ENCODE results near the gene LIAS. TPM values are rescaled to one million over a fixed set of nuclear protein-coding genes. Genes with fewer than 3 reads are reported as not detected.

The LIAS gene
- total RNA-seq, 1 experiment from 2014 or later: 23.5 TPM

- no TSS peak for BruUV-seq (replicated peaks)
- Histone ChIP-seq H3K4me3 (replicated peaks in 1 of 2; ENCODE audit: low read depth in 1 of 2, low read length in 2 of 2) (no peak overlapping the region), H3K9me2 (ENCODE audit: insufficient read depth) (no peaks in the 10 kb centered on the region), H3K9ac (ENCODE audit: low read length) (no peak overlapping the region), H3K36me3 (ENCODE audit: control insufficient read depth in 1 of 2, insufficient read depth in 2 of 2, low read length in 2 of 2) (peaks cover 14 to 20% of the 10 kb centered on the region in 2 experiments), H2AFZ (ENCODE audit: low read depth, low read length, poor library complexity, severe bottlenecking) (no peak overlapping the region), H3K9me3 (ENCODE audit: control insufficient read depth in 1 of 2, insufficient read depth in 1 of 2, low read depth in 1 of 2, low read length in 2 of 2) (no peaks in the 10 kb centered on the region), H3K79me2 (ENCODE audit: insufficient read depth, low read length) (peaks cover 4% of the 10 kb centered on the region; the same call in 1 of the 2 replicates), H3K27me3 (ENCODE audit: insufficient read depth, low read length) (no peaks in the 10 kb centered on the region), H3K27ac (ENCODE audit: low read depth, low read length) (no peak overlapping the region), H3K4me2 (ENCODE audit: low read length) (no peak overlapping the region), H4K20me1 (ENCODE audit: insufficient read depth) (no peaks in the 10 kb centered on the region), H3K4me1 (ENCODE audit: control insufficient read depth in 1 of 2, insufficient read depth in 2 of 2, low read length in 2 of 2) (peaks cover 0 to 5% of the 10 kb centered on the region in 2 experiments; a peak in 2 of 4 replicates)
- DNase-seq (ENCODE audit: low read depth, low spot score) (no peak), ATAC-seq (no peak)
- POLR2A ChIA-PET: no interaction called here
- TF ChIP-seq FOSL1 (IDR thresholded peaks at IDR 0.05; ENCODE audit: low read depth) (no peak), SRF (IDR thresholded peaks at IDR 0.05; ENCODE audit: low read depth) (no peak), SP1 (IDR thresholded peaks at IDR 0.05; ENCODE audit: low read depth) (no peak), SIN3A (IDR thresholded peaks at IDR 0.05; ENCODE audit: low read depth) (no peak)
- intact Hi-C loops (cut with micrococcal nuclease): no loop called here
- RAD21 ChIA-PET (ENCODE audit: low non-redundant PET in 1 of 2, low total read pairs in 2 of 2, uncharacterized antibody in 2 of 2, unreplicated experiment in 2 of 2): no interaction called here
- CTCF ChIA-PET: interaction anchor here (1.9 kb wide), 1 partner anchor 506 kb away, joined by 5 read pairs; no protein-coding TSS in a partner anchor
Observed at GRCh38 chr4:39470402-39470801, 11.5 kb downstream of the LIAS start.

- H3K36me3 ChIP-seq (ENCODE audit: control insufficient read depth in 1 of 2, insufficient read depth in 2 of 2, low read length in 2 of 2): peaks cover 14 to 20% of the 10 kb centered on the region in 2 experiments
Observed at GRCh38 chr4:39472396-39472795, 13.5 kb downstream of the LIAS start.

More at GRCh38 chr4:39472396-39472795, 13.5 kb downstream of the LIAS start:
- Histone ChIP-seq H3K9ac (ENCODE audit: low read length) (no peak overlapping the region), H3K9me3 (ENCODE audit: control insufficient read depth in 1 of 2, insufficient read depth in 1 of 2, low read depth in 1 of 2, low read length in 2 of 2) (no peaks in the 10 kb centered on the region), H3K4me3 (replicated peaks in 1 of 2; ENCODE audit: low read depth in 1 of 2, low read length in 2 of 2) (no peak overlapping the region), H3K4me1 (ENCODE audit: control insufficient read depth in 1 of 2, insufficient read depth in 2 of 2, low read length in 2 of 2) (peaks cover 0 to 5% of the 10 kb centered on the region in 2 experiments; a peak in 2 of 4 replicates), H3K27ac (ENCODE audit: low read depth, low read length) (no peak overlapping the region), H3K79me2 (ENCODE audit: insufficient read depth, low read length) (0 out of 2 replicates have a peak, but pooled peaks cover 1% of the 10 kb centered on the region), H3K9me2 (ENCODE audit: insufficient read depth) (no peaks in the 10 kb centered on the region), H4K20me1 (ENCODE audit: insufficient read depth) (no peaks in the 10 kb centered on the region), H3K4me2 (ENCODE audit: low read length) (no peak overlapping the region), H3K27me3 (ENCODE audit: insufficient read depth, low read length) (no peaks in the 10 kb centered on the region), H2AFZ (ENCODE audit: low read depth, low read length, poor library complexity, severe bottlenecking) (no peak overlapping the region)
- BruUV-seq (replicated peaks): no TSS peak
- ChIA-PET POLR2A (no interaction called here), RAD21 (ENCODE audit: low non-redundant PET in 1 of 2, low total read pairs in 2 of 2, uncharacterized antibody in 2 of 2, unreplicated experiment in 2 of 2) (no interaction called here), CTCF (no interaction called here)
- intact Hi-C loops (cut with micrococcal nuclease): no loop called here
- no peak for ATAC-seq
- no peak for TF ChIP-seq ATF3 (IDR thresholded peaks at IDR 0.05)
- TF ChIP-seq CTCF (IDR thresholded peaks at IDR 0.05 in 2 of 3, conservative IDR thresholded peaks at IDR 0.05 in 1 of 3; ENCODE audit: borderline replicate concordance in 1 of 3, insufficient read depth in 1 of 3, low read depth in 2 of 3, low read length in 2 of 3): no peak
- TF ChIP-seq FOSL1 (IDR thresholded peaks at IDR 0.05; ENCODE audit: low read depth): no peak
- no peak for TF ChIP-seq ELF1 (IDR thresholded peaks at IDR 0.05; ENCODE audit: borderline replicate concordance, low read depth)
- no peak for TF ChIP-seq POLR2AphosphoS5 (IDR thresholded peaks at IDR 0.05; ENCODE audit: low read depth, low read length)
- TF ChIP-seq JUND (IDR thresholded peaks at IDR 0.05): no peak
- no peak for TF ChIP-seq SIN3A (IDR thresholded peaks at IDR 0.05; ENCODE audit: low read depth)
- no peak for TF ChIP-seq POLR2A (IDR thresholded peaks at IDR 0.05; ENCODE audit: borderline replicate concordance, extremely low read depth, insufficient read depth, insufficient read length)
- no peak for TF ChIP-seq EGR1 (IDR thresholded peaks at IDR 0.05; ENCODE audit: low read depth)
- TF ChIP-seq EZH2phosphoT487 (IDR thresholded peaks at IDR 0.05; ENCODE audit: borderline replicate concordance): no peak
- TF ChIP-seq SP1 (IDR thresholded peaks at IDR 0.05; ENCODE audit: low read depth): no peak
- TF ChIP-seq YY1 (IDR thresholded peaks at IDR 0.05; ENCODE audit: extremely low read depth, insufficient replicate concordance, low read depth, low read length): no peak
- TF ChIP-seq ZNF274 (IDR thresholded peaks at IDR 0.05; ENCODE audit: low read depth, low read length): no peak
- DNase-seq (ENCODE audit: low read depth, low spot score): no peak
